Caco-2 (cell line): ENCODE data around the gene ERGIC3. TPM values are rescaled to one million over a fixed set of nuclear protein-coding genes. Genes with fewer than 3 reads are reported as not detected.

Source experiments
- BruUV-seq: library from RNA; stranded (reverse); fragments of 400-500 nt; replicated peaks from 2 replicates; lab custom pipeline; 2021; lab: Mats Ljungman, UMichigan
- CTCF ChIA-PET: fragments of 300-600 bp; sonication (Branson Sonifier 250); formaldehyde crosslinking; loops from one replicate; lab custom pipeline; 2022; ENCODE audit warnings: antibody characterized with exemption; lab: Charles Lee
- POLR2A ChIA-PET: fragments of 300-600 bp; sonication (Branson Sonifier 250); formaldehyde crosslinking; loops from one replicate; lab custom pipeline; 2022; ENCODE audit warnings: antibody characterized with exemption; lab: Charles Lee
- DNase-seq, 2 experiments: peaks; one replicate each; pipeline versions ENCODE4 v3.0.0 to v3.0.0-alpha.2; 2020 to 2022
- H3K27me3 ChIP-seq: replicated peaks from 2 replicates; pipeline ENCODE4 v1.6.0; 2011; ENCODE audit warnings: low read length; ENCODE audit not compliant: control insufficient read depth, insufficient read depth
- H3K36me3 ChIP-seq: 2 replicates; pipeline ENCODE4 v1.5.1; 2011; ENCODE audit warnings: low read length; ENCODE audit not compliant: control insufficient read depth, insufficient read depth
- H3K4me1 ChIP-seq: fragments of 250-450 bp; sonication (Bioruptor Pico); 2 replicates; pipeline ENCODE4 v1.5.1; 2020; ENCODE audit warnings: mild to moderate bottlenecking
- H3K4me3 ChIP-seq: 2 replicates; pipeline ENCODE4 v1.5.1; 2011; ENCODE audit warnings: low read depth, mild to moderate bottlenecking, control low read depth, low read length
- H3K9me3 ChIP-seq: fragments of 250-450 bp; sonication (Bioruptor Pico); 2 replicates; pipeline ENCODE4 v1.5.1; 2020; ENCODE audit warnings: mild to moderate bottlenecking, moderate library complexity
- H3K27ac Mint-ChIP-seq: one replicate; pipeline ENCODE4 v1.8.0; 2022; ENCODE audit warnings: mixed read lengths; ENCODE audit not compliant: unreplicated experiment
- H3K27me3 Mint-ChIP-seq: one replicate; pipeline ENCODE4 v1.8.0; 2022; ENCODE audit warnings: mixed read lengths; ENCODE audit not compliant: insufficient read depth, unreplicated experiment
- H3K36me3 Mint-ChIP-seq: one replicate; pipeline ENCODE4 v1.8.0; 2022; ENCODE audit warnings: mild to moderate bottlenecking, mixed read lengths; ENCODE audit not compliant: insufficient read depth, unreplicated experiment
- H3K4me1 Mint-ChIP-seq: one replicate; pipeline ENCODE4 v1.8.0; 2022; ENCODE audit warnings: low read depth, mixed read lengths; ENCODE audit not compliant: unreplicated experiment
- H3K4me3 Mint-ChIP-seq: one replicate; pipeline ENCODE4 v1.8.0; 2022; ENCODE audit warnings: mild to moderate bottlenecking, moderate library complexity, mixed read lengths; ENCODE audit not compliant: unreplicated experiment
- H3K9me3 Mint-ChIP-seq: one replicate; pipeline ENCODE4 v1.8.0; 2022; ENCODE audit warnings: mixed read lengths; ENCODE audit not compliant: unreplicated experiment
- CTCF ChIP-seq, 2 experiments: fragments of 200-600 bp in 1 of 2; IDR thresholded peaks; 1 replicate in 1 of 2; 2 replicates in 1 of 2; pipeline versions ENCODE4 v1.5.1 to v1.8.0; 2011 to 2022; ENCODE audit warnings: antibody characterized with exemption in 1 of 2, control low read depth in 1 of 2, inconsistent platforms in 1 of 2, low read depth in 1 of 2, low read length in 1 of 2, mild to moderate bottlenecking in 1 of 2, moderate library complexity in 1 of 2; ENCODE audit not compliant: insufficient read depth in 1 of 2, severe bottlenecking in 1 of 2, unreplicated experiment in 1 of 2
- intact Hi-C: fragments of 100-400 bp; cut with micrococcal nuclease; formaldehyde crosslinking; loops from one replicate; pipeline ENCODE4 v1.10.0; 2022; ENCODE audit not compliant: unreplicated experiment
- total RNA-seq: library from RNA; stranded (reverse); gene quantifications from 2 replicates; pipeline ENCODE4 v1.2.3, GENCODE V29; 2022

The ERGIC3 gene
- total RNA-seq, 1 experiment from 2014 or later: 728 TPM

- DNase-seq: no peak
- Histone ChIP-seq H3K4me3 (no peak overlapping the region), H3K36me3 (peaks cover 31% of the 10 kb centered on the region), H3K27me3 (no peaks in the 10 kb centered on the region), H3K4me1 (no peaks in the 10 kb centered on the region), H3K9me3 (no peaks in the 10 kb centered on the region)
- Mint-ChIP-seq H3K4me3 (no peak overlapping the region), H3K4me1 (peaks cover 8% of the 10 kb centered on the region), H3K27ac (no peak overlapping the region), H3K36me3 (peaks cover 61% of the 10 kb centered on the region), H3K9me3 (no peaks in the 10 kb centered on the region), H3K27me3 (no peaks in the 10 kb centered on the region)
- POLR2A ChIA-PET: no interaction called here
- no peak for TF ChIP-seq CTCF (IDR thresholded peaks at IDR 0.05; ENCODE audit: insufficient read depth in 1 of 2, low read depth in 1 of 2, low read length in 1 of 2, severe bottlenecking in 1 of 2, unreplicated experiment in 1 of 2)
- CTCF ChIA-PET: interaction anchor here (0.6 kb wide), 1 partner anchor 65 kb away, joined by 5 read pairs; no protein-coding TSS in a partner anchor
- BruUV-seq: no TSS peak
- intact Hi-C loops: no loop called here
These were observed 37.1 kb upstream of the ERGIC3 start for GRCh38 chr20:35504751-35505150.

GRCh38 chr20:35506179-35506578 lies 35.7 kb upstream of the ERGIC3 start:
- H3K4me1 Mint-ChIP-seq: peaks cover 8% of the 10 kb centered on the region
- POLR2A ChIA-PET: interaction anchor here (0.5 kb wide), 1 partner anchor 109 kb away, joined by 3 read pairs; the partner anchor contains the start of gene SPAG4
- H3K27me3 Mint-ChIP-seq: no peaks in the 10 kb centered on the region
- no peaks in the 10 kb centered on the region for H3K4me1 ChIP-seq
- no peak overlapping the region for H3K4me3 Mint-ChIP-seq
- intact Hi-C loops: no loop called here
- DNase-seq: no peak
- H3K27me3 ChIP-seq: no peaks in the 10 kb centered on the region
- BruUV-seq: no TSS peak
- H3K36me3 Mint-ChIP-seq: peaks cover 51% of the 10 kb centered on the region
- H3K9me3 ChIP-seq: no peaks in the 10 kb centered on the region
- H3K4me3 ChIP-seq: no peak overlapping the region
- H3K9me3 Mint-ChIP-seq: no peaks in the 10 kb centered on the region
- TF ChIP-seq CTCF (IDR thresholded peaks at IDR 0.05; ENCODE audit: insufficient read depth in 1 of 2, low read depth in 1 of 2, low read length in 1 of 2, severe bottlenecking in 1 of 2, unreplicated experiment in 1 of 2): no peak
- peaks cover 27% of the 10 kb centered on the region for H3K36me3 ChIP-seq
- CTCF ChIA-PET: interaction anchor here (0.6 kb wide), 1 partner anchor 44 kb away, joined by 5 read pairs; no protein-coding TSS in a partner anchor
- H3K27ac Mint-ChIP-seq: no peak overlapping the region

GRCh38 chr20:35506872-35507638 lies 34.8 kb upstream of the ERGIC3 start:
- POLR2A ChIA-PET: no interaction called here
- Histone ChIP-seq H3K36me3 (peaks cover 29% of the 10 kb centered on the region), H3K4me1 (no peaks in the 10 kb centered on the region), H3K4me3 (no peak overlapping the region), H3K9me3 (no peaks in the 10 kb centered on the region), H3K27me3 (no peaks in the 10 kb centered on the region)
- intact Hi-C loops: no loop called here
- CTCF ChIA-PET: no interaction called here
- Mint-ChIP-seq H3K27ac (no peak overlapping the region), H3K4me1 (peaks cover 8% of the 10 kb centered on the region), H3K36me3 (peaks cover 55% of the 10 kb centered on the region), H3K9me3 (no peaks in the 10 kb centered on the region), H3K27me3 (no peaks in the 10 kb centered on the region), H3K4me3 (no peak overlapping the region)
- no TSS peak for BruUV-seq
- no peak for DNase-seq
- TF ChIP-seq CTCF (IDR thresholded peaks at IDR 0.05; ENCODE audit: insufficient read depth in 1 of 2, low read depth in 1 of 2, low read length in 1 of 2, severe bottlenecking in 1 of 2, unreplicated experiment in 1 of 2): no peak
